ENCODE data around the gene GIMD1. TPM values are rescaled to one million over a fixed set of nuclear protein-coding genes. Genes with fewer than 3 reads are reported as not detected.

Gene GIMD1
- total RNA-seq, 1 experiment from 2014 or later = not detected

DNA sequence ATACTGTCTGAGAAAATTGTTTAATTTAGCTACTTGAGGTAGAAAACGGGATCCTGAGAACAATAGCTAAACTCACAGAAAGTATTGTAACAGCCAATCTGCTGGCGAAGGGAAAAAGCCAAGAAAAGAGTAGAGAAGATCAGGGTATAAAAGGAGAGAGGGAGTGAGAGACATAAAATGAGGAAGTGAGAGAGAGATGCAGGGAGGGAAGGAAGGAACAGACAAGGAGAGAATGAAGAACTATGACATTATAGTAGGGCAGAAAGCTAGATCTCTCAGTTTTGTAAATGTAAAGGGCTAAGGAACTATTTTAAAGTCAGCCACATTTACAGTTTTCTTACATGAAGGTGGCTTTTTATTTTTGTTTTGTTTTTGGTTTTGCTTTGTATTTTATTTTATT, 1.6 kb upstream of the GIMD1 start:
- DNase-seq (ENCODE audit: low read depth, low spot score) (no peak), ATAC-seq (no peak)
- Histone ChIP-seq H3K4me1 (ENCODE audit: control insufficient read depth, insufficient read depth, low read length) (no peaks in the 10 kb centered on the region), H3K27ac (ENCODE audit: low read length) (no peak overlapping the region), H3K4me3 (ENCODE audit: low read depth in 2 of 2, low read length in 2 of 2) (no peak overlapping the region), H3K9me3 (ENCODE audit: control insufficient read depth, insufficient read depth, low read depth, low read length) (no peaks in the 10 kb centered on the region), H3K27me3 (ENCODE audit: control insufficient read depth, insufficient read depth, low read length) (no peaks in the 10 kb centered on the region), H3K36me3 (ENCODE audit: control insufficient read depth, insufficient read depth, low read length) (no peaks in the 10 kb centered on the region)
- ChIA-PET POLR2A (no interaction called here), CTCF (interaction anchor here (0.6 kb wide), 1 partner anchor 35 kb away, joined by 3 read pairs; no protein-coding TSS in a partner anchor)
- TF ChIP-seq POLR2AphosphoS5 (IDR thresholded peaks at IDR 0.05; ENCODE audit: low read depth, low read length) (no peak), TCF7L2 (IDR thresholded peaks at IDR 0.05; ENCODE audit: low read depth, low read length) (no peak), SIN3A (IDR thresholded peaks at IDR 0.05; ENCODE audit: borderline replicate concordance, insufficient read depth, low read depth, low read length) (no peak)
- TF ChIP-seq, protein P1, sequence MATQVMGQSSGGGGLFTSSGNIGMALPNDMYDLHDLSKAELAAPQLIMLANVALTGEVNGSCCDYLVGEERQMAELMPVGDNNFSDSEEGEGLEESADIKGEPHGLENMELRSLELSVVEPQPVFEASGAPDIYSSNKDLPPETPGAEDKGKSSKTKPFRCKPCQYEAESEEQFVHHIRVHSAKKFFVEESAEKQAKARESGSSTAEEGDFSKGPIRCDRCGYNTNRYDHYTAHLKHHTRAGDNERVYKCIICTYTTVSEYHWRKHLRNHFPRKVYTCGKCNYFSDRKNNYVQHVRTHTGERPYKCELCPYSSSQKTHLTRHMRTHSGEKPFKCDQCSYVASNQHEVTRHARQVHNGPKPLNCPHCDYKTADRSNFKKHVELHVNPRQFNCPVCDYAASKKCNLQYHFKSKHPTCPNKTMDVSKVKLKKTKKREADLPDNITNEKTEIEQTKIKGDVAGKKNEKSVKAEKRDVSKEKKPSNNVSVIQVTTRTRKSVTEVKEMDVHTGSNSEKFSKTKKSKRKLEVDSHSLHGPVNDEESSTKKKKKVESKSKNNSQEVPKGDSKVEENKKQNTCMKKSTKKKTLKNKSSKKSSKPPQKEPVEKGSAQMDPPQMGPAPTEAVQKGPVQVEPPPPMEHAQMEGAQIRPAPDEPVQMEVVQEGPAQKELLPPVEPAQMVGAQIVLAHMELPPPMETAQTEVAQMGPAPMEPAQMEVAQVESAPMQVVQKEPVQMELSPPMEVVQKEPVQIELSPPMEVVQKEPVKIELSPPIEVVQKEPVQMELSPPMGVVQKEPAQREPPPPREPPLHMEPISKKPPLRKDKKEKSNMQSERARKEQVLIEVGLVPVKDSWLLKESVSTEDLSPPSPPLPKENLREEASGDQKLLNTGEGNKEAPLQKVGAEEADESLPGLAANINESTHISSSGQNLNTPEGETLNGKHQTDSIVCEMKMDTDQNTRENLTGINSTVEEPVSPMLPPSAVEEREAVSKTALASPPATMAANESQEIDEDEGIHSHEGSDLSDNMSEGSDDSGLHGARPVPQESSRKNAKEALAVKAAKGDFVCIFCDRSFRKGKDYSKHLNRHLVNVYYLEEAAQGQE (IDR thresholded peaks at IDR 0.05; ENCODE audit: insufficient read depth in 1 of 2, low read depth in 2 of 2, low read length in 1 of 2) = no peak
- TF ChIP-seq, protein P2, sequence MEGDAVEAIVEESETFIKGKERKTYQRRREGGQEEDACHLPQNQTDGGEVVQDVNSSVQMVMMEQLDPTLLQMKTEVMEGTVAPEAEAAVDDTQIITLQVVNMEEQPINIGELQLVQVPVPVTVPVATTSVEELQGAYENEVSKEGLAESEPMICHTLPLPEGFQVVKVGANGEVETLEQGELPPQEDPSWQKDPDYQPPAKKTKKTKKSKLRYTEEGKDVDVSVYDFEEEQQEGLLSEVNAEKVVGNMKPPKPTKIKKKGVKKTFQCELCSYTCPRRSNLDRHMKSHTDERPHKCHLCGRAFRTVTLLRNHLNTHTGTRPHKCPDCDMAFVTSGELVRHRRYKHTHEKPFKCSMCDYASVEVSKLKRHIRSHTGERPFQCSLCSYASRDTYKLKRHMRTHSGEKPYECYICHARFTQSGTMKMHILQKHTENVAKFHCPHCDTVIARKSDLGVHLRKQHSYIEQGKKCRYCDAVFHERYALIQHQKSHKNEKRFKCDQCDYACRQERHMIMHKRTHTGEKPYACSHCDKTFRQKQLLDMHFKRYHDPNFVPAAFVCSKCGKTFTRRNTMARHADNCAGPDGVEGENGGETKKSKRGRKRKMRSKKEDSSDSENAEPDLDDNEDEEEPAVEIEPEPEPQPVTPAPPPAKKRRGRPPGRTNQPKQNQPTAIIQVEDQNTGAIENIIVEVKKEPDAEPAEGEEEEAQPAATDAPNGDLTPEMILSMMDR (IDR thresholded peaks at IDR 0.05) = no peak
- BruUV-seq (replicated peaks) = no TSS peak
- in situ Hi-C loops (cut with HindIII; ENCODE audit: low pct_unique_long_range_greater_than_20kb, low sequenced_read_pairs) = no loop called here
- intact Hi-C loops (cut with micrococcal nuclease; ENCODE audit: unreplicated experiment) = loop anchor here (5.0 kb wide), 1 partner anchor 812 kb away; no protein-coding TSS in a partner anchor

DNA sequence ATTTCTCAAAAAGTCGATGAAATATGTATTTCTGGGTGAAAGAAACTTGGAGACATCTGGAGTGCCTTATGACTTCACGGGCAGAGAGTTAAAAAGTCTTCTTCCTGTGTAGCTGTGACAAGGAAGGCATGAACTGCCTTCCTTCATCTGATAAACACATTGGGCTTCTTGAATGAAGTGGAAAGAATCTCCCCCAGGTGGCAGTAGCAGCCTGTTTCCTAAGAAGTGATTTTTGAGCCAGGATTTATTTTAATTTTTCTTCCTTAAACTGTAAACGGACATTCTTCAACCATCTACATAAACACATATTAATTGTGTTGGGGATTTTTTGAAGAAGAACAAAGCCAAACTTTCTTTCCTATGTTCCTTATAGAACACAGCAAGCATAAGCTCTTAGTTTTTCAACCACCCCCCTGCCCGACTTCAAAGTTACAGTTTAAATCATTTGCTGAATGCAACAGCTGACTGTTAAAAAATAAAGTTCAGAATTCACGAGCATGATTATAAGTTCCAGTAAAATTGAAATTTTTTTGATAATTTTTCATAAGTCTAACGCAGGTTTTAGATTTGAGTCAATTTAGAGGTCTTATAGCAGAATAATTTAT, 980 bp upstream of the GIMD1 start:
- ChIA-PET POLR2A (no interaction called here), CTCF (interaction anchor here (0.6 kb wide), 1 partner anchor 34 kb away, joined by 3 read pairs; no protein-coding TSS in a partner anchor)
- Histone ChIP-seq H3K27ac (ENCODE audit: low read length) (no peak overlapping the region), H3K4me3 (ENCODE audit: low read depth in 2 of 2, low read length in 2 of 2) (no peak overlapping the region), H3K36me3 (ENCODE audit: control insufficient read depth, insufficient read depth, low read length) (no peaks in the 10 kb centered on the region), H3K4me1 (ENCODE audit: control insufficient read depth, insufficient read depth, low read length) (no peaks in the 10 kb centered on the region), H3K27me3 (ENCODE audit: control insufficient read depth, insufficient read depth, low read length) (no peaks in the 10 kb centered on the region), H3K9me3 (ENCODE audit: control insufficient read depth, insufficient read depth, low read depth, low read length) (no peaks in the 10 kb centered on the region)
- DNase-seq (ENCODE audit: low read depth, low spot score) (peak; percentile 25), ATAC-seq (no peak)
- intact Hi-C loops (cut with micrococcal nuclease; ENCODE audit: unreplicated experiment) (loop anchor here (1.0 to 5.0 kb wide), 3 partner anchors 133 to 813 kb away; no protein-coding TSS in a partner anchor), in situ Hi-C loops (cut with HindIII; ENCODE audit: low pct_unique_long_range_greater_than_20kb, low sequenced_read_pairs) (no loop called here)
- TF ChIP-seq, protein P2 (IDR thresholded peaks at IDR 0.05) = peak; percentile 71
- TF ChIP-seq POLR2AphosphoS5 (IDR thresholded peaks at IDR 0.05; ENCODE audit: low read depth, low read length) = no peak
- no peak for TF ChIP-seq SIN3A (IDR thresholded peaks at IDR 0.05; ENCODE audit: borderline replicate concordance, insufficient read depth, low read depth, low read length)
- no TSS peak for BruUV-seq (replicated peaks)

Measured in Panc1 (cell line).